ENCODE measurements around the gene OR2L2. TPM values are rescaled to one million over a fixed set of nuclear protein-coding genes. Genes with fewer than 3 reads are reported as not detected.
"Not testable (repeated sequence)": the region's sequence is repeated elsewhere in the genome, so short reads cannot be mapped to it uniquely, and the experiment has no call there.

OR2L2 gene
- total RNA-seq, 1 donor: under 0.01 TPM

DNA sequence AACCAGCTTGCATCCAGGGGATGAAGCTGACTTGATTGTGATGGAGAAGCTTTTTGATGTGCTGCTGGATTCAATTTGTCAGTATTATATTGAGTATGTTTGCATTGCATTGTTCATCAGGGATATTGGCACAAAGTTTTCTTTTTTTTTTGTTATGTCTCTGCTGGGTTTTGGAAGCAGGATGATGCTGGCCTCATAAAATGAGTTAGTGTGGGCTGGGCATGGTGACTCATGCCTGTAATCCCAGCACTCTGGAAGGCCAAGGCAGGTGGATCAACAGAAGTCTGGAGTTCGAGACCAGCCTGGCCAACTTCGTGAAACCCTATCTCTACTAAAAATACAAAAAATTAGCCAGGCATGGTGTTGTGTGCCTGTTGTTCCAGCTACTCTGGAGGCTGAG, 25.4 kb downstream of the OR2L2 start:
- no peaks in the 10 kb centered on the region for H3K4me1 ChIP-seq (ENCODE audit: insufficient read depth, low read length)
- H3K4me3 ChIP-seq (ENCODE audit: insufficient read depth, low read length): no peak overlapping the region
- no peak overlapping the region for H2AFZ ChIP-seq (ENCODE audit: low read length)
- H3K79me2 ChIP-seq (ENCODE audit: insufficient read depth, low read length): no peaks in the 10 kb centered on the region
- no peaks in the 10 kb centered on the region for H3K36me3 ChIP-seq (ENCODE audit: insufficient read depth, low read length)
- H4K20me1 ChIP-seq (ENCODE audit: insufficient read depth, low read length): no peaks in the 10 kb centered on the region
- no peak for DNase-seq (ENCODE audit: insufficient read length, low spot score, missing footprints)
- H3K27me3 ChIP-seq (ENCODE audit: insufficient read depth, low read length): no peaks in the 10 kb centered on the region
- TF ChIP-seq, protein P1, sequence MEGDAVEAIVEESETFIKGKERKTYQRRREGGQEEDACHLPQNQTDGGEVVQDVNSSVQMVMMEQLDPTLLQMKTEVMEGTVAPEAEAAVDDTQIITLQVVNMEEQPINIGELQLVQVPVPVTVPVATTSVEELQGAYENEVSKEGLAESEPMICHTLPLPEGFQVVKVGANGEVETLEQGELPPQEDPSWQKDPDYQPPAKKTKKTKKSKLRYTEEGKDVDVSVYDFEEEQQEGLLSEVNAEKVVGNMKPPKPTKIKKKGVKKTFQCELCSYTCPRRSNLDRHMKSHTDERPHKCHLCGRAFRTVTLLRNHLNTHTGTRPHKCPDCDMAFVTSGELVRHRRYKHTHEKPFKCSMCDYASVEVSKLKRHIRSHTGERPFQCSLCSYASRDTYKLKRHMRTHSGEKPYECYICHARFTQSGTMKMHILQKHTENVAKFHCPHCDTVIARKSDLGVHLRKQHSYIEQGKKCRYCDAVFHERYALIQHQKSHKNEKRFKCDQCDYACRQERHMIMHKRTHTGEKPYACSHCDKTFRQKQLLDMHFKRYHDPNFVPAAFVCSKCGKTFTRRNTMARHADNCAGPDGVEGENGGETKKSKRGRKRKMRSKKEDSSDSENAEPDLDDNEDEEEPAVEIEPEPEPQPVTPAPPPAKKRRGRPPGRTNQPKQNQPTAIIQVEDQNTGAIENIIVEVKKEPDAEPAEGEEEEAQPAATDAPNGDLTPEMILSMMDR (IDR thresholded peaks at IDR 0.05; ENCODE audit: extremely low read depth, low read depth, low read length): no peak
- H3K27ac ChIP-seq (ENCODE audit: low read depth, low read length): no peak overlapping the region
- no peak overlapping the region for H3K4me2 ChIP-seq (ENCODE audit: insufficient read depth, low read length)
- peaks cover 2% of the 10 kb centered on the region for H3K9me3 ChIP-seq (ENCODE audit: low read depth, low read length)

DNA sequence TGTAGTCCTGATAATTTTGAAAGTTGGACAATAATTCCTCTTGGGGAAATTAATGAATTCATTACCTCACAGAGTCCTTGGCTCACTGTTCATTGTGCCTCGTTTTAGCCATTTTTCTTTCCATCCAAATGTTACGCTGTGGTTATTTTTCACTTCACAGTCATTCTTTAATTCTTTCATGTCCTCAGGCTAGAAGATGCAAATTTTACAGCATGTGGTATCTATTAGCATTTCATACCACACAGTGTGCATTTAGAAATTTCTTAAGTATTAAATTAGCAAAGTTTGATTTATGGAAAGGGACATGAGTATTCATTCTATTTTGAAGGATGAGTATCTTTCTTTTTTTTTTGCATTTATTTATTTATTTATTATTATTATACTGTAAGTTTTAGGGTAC, 35.2 kb downstream of the OR2L2 start:
- no peaks in the 10 kb centered on the region for H3K79me2 ChIP-seq (ENCODE audit: insufficient read depth, low read length)
- H3K4me2 ChIP-seq (ENCODE audit: insufficient read depth, low read length): no peak overlapping the region
- H3K27ac ChIP-seq (ENCODE audit: low read depth, low read length): no peak overlapping the region
- no peaks in the 10 kb centered on the region for H3K27me3 ChIP-seq (ENCODE audit: insufficient read depth, low read length)
- no peak overlapping the region for H3K4me3 ChIP-seq (ENCODE audit: insufficient read depth, low read length)
- H4K20me1 ChIP-seq (ENCODE audit: insufficient read depth, low read length): no peaks in the 10 kb centered on the region
- no peak overlapping the region for H2AFZ ChIP-seq (ENCODE audit: low read length)
- H3K9me3 ChIP-seq (ENCODE audit: low read depth, low read length): no peaks in the 10 kb centered on the region
- H3K36me3 ChIP-seq (ENCODE audit: insufficient read depth, low read length): no peaks in the 10 kb centered on the region
- TF ChIP-seq, protein P1 (IDR thresholded peaks at IDR 0.05; ENCODE audit: extremely low read depth, low read depth, low read length): no peak
- no peaks in the 10 kb centered on the region for H3K4me1 ChIP-seq (ENCODE audit: insufficient read depth, low read length)
- DNase-seq (ENCODE audit: insufficient read length, low spot score, missing footprints): no peak

- no peak for DNase-seq (ENCODE audit: insufficient read length, low spot score, missing footprints)
- no peaks in the 10 kb centered on the region for H3K27me3 ChIP-seq (ENCODE audit: insufficient read depth, low read length)
- no peak overlapping the region for H3K4me2 ChIP-seq (ENCODE audit: insufficient read depth, low read length)
- H3K4me1 ChIP-seq (ENCODE audit: insufficient read depth, low read length): no peaks in the 10 kb centered on the region
- H3K4me3 ChIP-seq (ENCODE audit: insufficient read depth, low read length): no peak overlapping the region
- no peaks in the 10 kb centered on the region for H3K36me3 ChIP-seq (ENCODE audit: insufficient read depth, low read length)
- no peak overlapping the region for H2AFZ ChIP-seq (ENCODE audit: low read length)
- H3K79me2 ChIP-seq (ENCODE audit: insufficient read depth, low read length): no peaks in the 10 kb centered on the region
- H3K27ac ChIP-seq (ENCODE audit: low read depth, low read length): no peak overlapping the region
- TF ChIP-seq, protein P1 (IDR thresholded peaks at IDR 0.05; ENCODE audit: extremely low read depth, low read depth, low read length): no peak
- H3K9me3 ChIP-seq (ENCODE audit: low read depth, low read length): no peaks in the 10 kb centered on the region
- H4K20me1 ChIP-seq (ENCODE audit: insufficient read depth, low read length): no peaks in the 10 kb centered on the region
Observed at GRCh38 chr1:248065604-248066003, 35.7 kb downstream of the OR2L2 start.

- H3K79me2 ChIP-seq (ENCODE audit: insufficient read depth, low read length); DNase-seq (ENCODE audit: insufficient read length, low spot score, missing footprints); H3K27me3 ChIP-seq (ENCODE audit: insufficient read depth, low read length): not testable (repeated sequence)
Observed at GRCh38 chr1:248083864-248084263, 54.0 kb downstream of the OR2L2 start.

More at GRCh38 chr1:248083864-248084263, 54.0 kb downstream of the OR2L2 start:
- H3K9me3 ChIP-seq (ENCODE audit: low read depth, low read length); H2AFZ ChIP-seq (ENCODE audit: low read length); H3K27ac ChIP-seq (ENCODE audit: low read depth, low read length); H3K36me3 ChIP-seq (ENCODE audit: insufficient read depth, low read length); H4K20me1 ChIP-seq (ENCODE audit: insufficient read depth, low read length); H3K4me1 ChIP-seq (ENCODE audit: insufficient read depth, low read length); H3K4me2 ChIP-seq (ENCODE audit: insufficient read depth, low read length); H3K4me3 ChIP-seq (ENCODE audit: insufficient read depth, low read length): not testable (repeated sequence)

Small RNAs within 50 kb of the gene (small RNA-seq; reads per million reads assigned to genes)
- not detected for gene RF00019

Other genes starting within 250 kb of the OR2L2 start
- gene OR14A16, start 206.0 kb upstream of the OR2L2 start, total RNA-seq: not detected in 2 replicates
- gene OR11L1, start 188.2 kb upstream of the OR2L2 start, total RNA-seq: not detected in 2 replicates
- 0.29 and 0.36 TPM in 2 replicates for gene TRIM58, start 172.9 kb upstream of the OR2L2 start, total RNA-seq
- gene OR2W3, start 134.5 kb upstream of the OR2L2 start, total RNA-seq: 1.1 TPM in 1 of 2 replicates, not detected in the other
- not detected in 2 replicates for gene OR2T8, start 109.8 kb upstream of the OR2L2 start, total RNA-seq
- gene OR2AJ1, start 105.2 kb upstream of the OR2L2 start, total RNA-seq: not detected in 2 replicates
- not detected in 2 replicates for gene OR2L8, start 81.2 kb upstream of the OR2L2 start, total RNA-seq
- not detected in 2 replicates for gene OR2AK2, start 64.8 kb upstream of the OR2L2 start, total RNA-seq
- not detected in 2 replicates for gene OR2L5, start 16.4 kb upstream of the OR2L2 start, total RNA-seq
- under 0.01 TPM in 1 of 2 replicates, not detected in the other for gene OR2L3, start 16.8 kb downstream of the OR2L2 start, total RNA-seq
- under 0.01 TPM in 1 of 2 replicates, not detected in the other for gene OR2L13, start 65.1 kb downstream of the OR2L2 start, total RNA-seq
- not detected in 2 replicates for gene OR2M5, start 115.1 kb downstream of the OR2L2 start, total RNA-seq
- gene OR2M2, start 144.8 kb downstream of the OR2L2 start, total RNA-seq: not detected in 2 replicates
- gene OR2M3, start 167.2 kb downstream of the OR2L2 start, total RNA-seq: not detected in 2 replicates
- not detected in 2 replicates for gene OR2M4, start 201.3 kb downstream of the OR2L2 start, total RNA-seq
- not detected in 2 replicates for gene OR2T33, start 247.9 kb downstream of the OR2L2 start, total RNA-seq